Astrocyte (in vitro differentiated cells and primary cell): ENCODE results near the gene NRIP2.

Experiments used
- CTCF ChIP-seq: IDR thresholded peaks from 2 replicates; pipeline ENCODE4 v1.5.1; 2011; ENCODE audit warnings: low read depth, mild to moderate bottlenecking, inconsistent platforms, low read length, moderate library complexity; ENCODE audit not compliant: insufficient read depth
- EZH2 ChIP-seq: IDR thresholded peaks from 2 replicates; pipeline ENCODE4 v1.6.1; 2012; ENCODE audit warnings: mild to moderate bottlenecking, low read length, inconsistent platforms; ENCODE audit not compliant: insufficient read depth

- TF ChIP-seq CTCF (no peak), EZH2 (no peak)
Observed at GRCh38 chr12:2785017-2785416, 49.8 kb downstream of the NRIP2 start.
